Measurements from ENCODE around the gene CFAP73.

DNA sequence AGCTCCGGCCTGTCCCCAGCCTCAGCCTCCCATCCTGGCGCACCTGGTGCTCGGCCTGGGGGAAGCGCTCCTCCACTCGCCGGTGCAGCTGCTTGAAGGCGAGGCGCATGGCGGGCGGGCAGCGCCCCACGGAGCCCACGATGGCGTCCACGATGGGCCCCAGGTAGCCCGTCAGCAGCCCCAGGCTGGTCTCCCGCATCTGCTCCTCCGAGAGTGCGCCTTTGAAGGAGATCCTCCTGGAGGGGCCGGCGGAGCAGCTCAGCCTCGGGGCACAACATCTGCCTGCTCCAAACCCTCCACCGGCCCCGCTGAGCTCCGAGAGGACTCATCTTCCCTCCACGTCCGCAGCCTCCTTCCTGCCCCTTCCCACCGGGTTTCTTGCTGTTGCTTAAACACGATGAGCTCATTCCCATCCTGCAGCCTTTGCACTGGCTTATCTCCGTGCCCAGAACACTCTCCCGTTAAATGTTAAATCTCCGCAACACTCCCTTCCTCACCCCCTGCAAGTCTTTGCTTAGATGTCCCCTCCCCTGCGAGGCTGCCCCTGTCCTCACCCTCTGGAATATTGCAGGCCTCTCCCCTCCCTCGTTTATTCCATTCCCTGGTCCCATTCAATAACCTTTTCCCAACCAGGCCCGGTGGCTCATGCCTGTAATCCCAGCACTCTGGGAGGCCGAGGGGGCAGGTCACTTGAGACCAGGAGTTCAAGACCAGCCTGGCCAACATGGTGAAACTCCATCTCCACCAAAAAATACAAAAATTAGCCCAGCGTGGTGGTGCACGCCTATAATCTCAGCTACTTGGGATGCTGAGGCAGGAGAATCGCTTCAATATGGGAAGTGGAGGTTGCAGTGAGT lies 37.3 kb upstream of the CFAP73 start:
- TF ChIP-seq, protein P1, sequence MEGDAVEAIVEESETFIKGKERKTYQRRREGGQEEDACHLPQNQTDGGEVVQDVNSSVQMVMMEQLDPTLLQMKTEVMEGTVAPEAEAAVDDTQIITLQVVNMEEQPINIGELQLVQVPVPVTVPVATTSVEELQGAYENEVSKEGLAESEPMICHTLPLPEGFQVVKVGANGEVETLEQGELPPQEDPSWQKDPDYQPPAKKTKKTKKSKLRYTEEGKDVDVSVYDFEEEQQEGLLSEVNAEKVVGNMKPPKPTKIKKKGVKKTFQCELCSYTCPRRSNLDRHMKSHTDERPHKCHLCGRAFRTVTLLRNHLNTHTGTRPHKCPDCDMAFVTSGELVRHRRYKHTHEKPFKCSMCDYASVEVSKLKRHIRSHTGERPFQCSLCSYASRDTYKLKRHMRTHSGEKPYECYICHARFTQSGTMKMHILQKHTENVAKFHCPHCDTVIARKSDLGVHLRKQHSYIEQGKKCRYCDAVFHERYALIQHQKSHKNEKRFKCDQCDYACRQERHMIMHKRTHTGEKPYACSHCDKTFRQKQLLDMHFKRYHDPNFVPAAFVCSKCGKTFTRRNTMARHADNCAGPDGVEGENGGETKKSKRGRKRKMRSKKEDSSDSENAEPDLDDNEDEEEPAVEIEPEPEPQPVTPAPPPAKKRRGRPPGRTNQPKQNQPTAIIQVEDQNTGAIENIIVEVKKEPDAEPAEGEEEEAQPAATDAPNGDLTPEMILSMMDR (IDR thresholded peaks at IDR 0.05): no peak
- TF ChIP-seq POLR2A (IDR thresholded peaks at IDR 0.05): no peak
- no peak for TF ChIP-seq EP300 (IDR thresholded peaks at IDR 0.05)
